BJ (cell line): ENCODE data around the gene ARHGAP24. TPM values are rescaled to one million over a fixed set of nuclear protein-coding genes. Genes with fewer than 3 reads are reported as not detected.

ENCODE experiments used
- CTCF ChIA-PET: fragments of 350-600 bp; formaldehyde crosslinking; extraction: SDS; loops from one replicate; lab custom pipeline; 2021; ENCODE audit warnings: antibody characterized with exemption, inconsistent platforms; lab: Yijun Ruan, JAX
- POLR2A ChIA-PET: fragments of 300-600 bp; sonication (Branson Sonifier 250); formaldehyde crosslinking; extraction: SDS; loops from one replicate; lab custom pipeline; 2021; ENCODE audit warnings: antibody characterized with exemption; lab: Charles Lee
- DNase-seq: peaks from one replicate; pipeline ENCODE4 v3.0.0-alpha.2; 2011; ENCODE audit warnings: low read depth
- H3K27me3 ChIP-seq: 2 replicates; pipeline ENCODE4 v1.6.0; 2011; ENCODE audit warnings: low read length; ENCODE audit not compliant: control insufficient read depth, insufficient read depth
- H3K36me3 ChIP-seq: 2 replicates; pipeline ENCODE4 v1.5.1; 2011; ENCODE audit warnings: low read length; ENCODE audit not compliant: control insufficient read depth, insufficient read depth
- H3K4me3 ChIP-seq: 2 replicates; pipeline ENCODE4 v1.5.1; 2011; ENCODE audit warnings: low read depth, mild to moderate bottlenecking, control low read depth, low read length
- polyA plus RNA-seq: library from polyadenylated mRNA; depleted of rRNA; stranded (reverse); fragments of >200 nt; gene quantifications from 2 replicates; pipeline ENCODE4 v1.2.3, GENCODE V29; 2011
- TF ChIP-seq, protein P1 (sequence below): IDR thresholded peaks from 2 replicates; pipeline ENCODE4 v1.5.1; 2011; ENCODE audit warnings: low read depth, mild to moderate bottlenecking, control low read depth, inconsistent platforms, low read length, moderate library complexity; ENCODE audit not compliant: insufficient read depth

Gene ARHGAP24
- polyA plus RNA-seq, 1 experiment = 17.7 TPM

- TF ChIP-seq, protein P1, sequence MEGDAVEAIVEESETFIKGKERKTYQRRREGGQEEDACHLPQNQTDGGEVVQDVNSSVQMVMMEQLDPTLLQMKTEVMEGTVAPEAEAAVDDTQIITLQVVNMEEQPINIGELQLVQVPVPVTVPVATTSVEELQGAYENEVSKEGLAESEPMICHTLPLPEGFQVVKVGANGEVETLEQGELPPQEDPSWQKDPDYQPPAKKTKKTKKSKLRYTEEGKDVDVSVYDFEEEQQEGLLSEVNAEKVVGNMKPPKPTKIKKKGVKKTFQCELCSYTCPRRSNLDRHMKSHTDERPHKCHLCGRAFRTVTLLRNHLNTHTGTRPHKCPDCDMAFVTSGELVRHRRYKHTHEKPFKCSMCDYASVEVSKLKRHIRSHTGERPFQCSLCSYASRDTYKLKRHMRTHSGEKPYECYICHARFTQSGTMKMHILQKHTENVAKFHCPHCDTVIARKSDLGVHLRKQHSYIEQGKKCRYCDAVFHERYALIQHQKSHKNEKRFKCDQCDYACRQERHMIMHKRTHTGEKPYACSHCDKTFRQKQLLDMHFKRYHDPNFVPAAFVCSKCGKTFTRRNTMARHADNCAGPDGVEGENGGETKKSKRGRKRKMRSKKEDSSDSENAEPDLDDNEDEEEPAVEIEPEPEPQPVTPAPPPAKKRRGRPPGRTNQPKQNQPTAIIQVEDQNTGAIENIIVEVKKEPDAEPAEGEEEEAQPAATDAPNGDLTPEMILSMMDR = no peak
- H3K36me3 ChIP-seq = no peaks in the 10 kb centered on the region
- no peaks in the 10 kb centered on the region; the same call in 1 of the 2 replicates for H3K27me3 ChIP-seq
- ChIA-PET POLR2A (interaction anchor here (0.6 kb wide), 2 partner anchors 216 to 786 kb away, joined by 5 read pairs; no protein-coding TSS in a partner anchor), CTCF (interaction anchor here (0.5 to 2.3 kb wide), 8 partner anchors 12 to 236 kb away, joined by 3 to 19 read pairs (median 3); no protein-coding TSS in a partner anchor)
- no peak overlapping the region for H3K4me3 ChIP-seq
- no peak for DNase-seq
Measured at GRCh38 chr4:86031927-86032326, 557.0 kb downstream of the ARHGAP24 start.

- CTCF ChIA-PET = interaction anchor here (0.9 to 2.3 kb wide), 8 partner anchors 12 to 270 kb away, joined by 3 to 19 read pairs (median 3); no protein-coding TSS in a partner anchor
- H3K27me3 ChIP-seq = no peaks in the 10 kb centered on the region; the same call in 1 of the 2 replicates
- H3K36me3 ChIP-seq = no peaks in the 10 kb centered on the region
- TF ChIP-seq, protein P1 = no peak
- POLR2A ChIA-PET = no interaction called here
- peak; percentile 94 for DNase-seq
- H3K4me3 ChIP-seq = no peak overlapping the region
Measured at GRCh38 chr4:86032476-86033022, 557.6 kb downstream of the ARHGAP24 start.

GRCh38 chr4:86033171-86033570 is 558.2 kb downstream of the ARHGAP24 start:
- no peaks in the 10 kb centered on the region; the same call in 1 of the 2 replicates for H3K27me3 ChIP-seq
- ChIA-PET POLR2A (no interaction called here), CTCF (interaction anchor here (0.9 to 2.3 kb wide), 7 partner anchors 11 to 270 kb away, joined by 3 to 19 read pairs (median 3); no protein-coding TSS in a partner anchor)
- TF ChIP-seq, protein P1 = no peak
- DNase-seq = no peak
- no peaks in the 10 kb centered on the region for H3K36me3 ChIP-seq
- no peak overlapping the region for H3K4me3 ChIP-seq

DNA sequence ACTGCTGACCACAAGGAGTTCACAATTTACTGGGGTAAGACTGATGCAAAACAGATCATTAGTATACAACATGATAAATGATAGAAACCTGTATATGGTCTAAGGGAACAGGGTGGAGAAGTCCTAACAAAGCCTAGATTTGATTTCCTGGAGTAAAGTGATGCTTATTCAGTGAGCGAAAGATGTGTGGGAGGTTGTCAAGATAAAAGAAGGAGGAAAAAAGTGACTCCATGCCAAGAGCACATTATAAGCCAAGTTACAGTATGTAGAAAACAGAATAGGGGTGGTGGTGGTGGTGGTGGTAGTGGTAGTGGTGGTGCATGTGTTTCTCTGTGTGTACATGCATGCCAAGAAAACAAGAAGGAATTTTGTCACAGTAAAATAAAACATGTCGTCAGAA is 559.7 kb downstream of the ARHGAP24 start:
- no peak for DNase-seq
- no peaks in the 10 kb centered on the region for H3K36me3 ChIP-seq
- POLR2A ChIA-PET = no interaction called here
- H3K4me3 ChIP-seq = no peak overlapping the region
- H3K27me3 ChIP-seq = no peaks in the 10 kb centered on the region; the same call in 1 of the 2 replicates
- TF ChIP-seq, protein P1 = no peak
- CTCF ChIA-PET = no interaction called here

DNA sequence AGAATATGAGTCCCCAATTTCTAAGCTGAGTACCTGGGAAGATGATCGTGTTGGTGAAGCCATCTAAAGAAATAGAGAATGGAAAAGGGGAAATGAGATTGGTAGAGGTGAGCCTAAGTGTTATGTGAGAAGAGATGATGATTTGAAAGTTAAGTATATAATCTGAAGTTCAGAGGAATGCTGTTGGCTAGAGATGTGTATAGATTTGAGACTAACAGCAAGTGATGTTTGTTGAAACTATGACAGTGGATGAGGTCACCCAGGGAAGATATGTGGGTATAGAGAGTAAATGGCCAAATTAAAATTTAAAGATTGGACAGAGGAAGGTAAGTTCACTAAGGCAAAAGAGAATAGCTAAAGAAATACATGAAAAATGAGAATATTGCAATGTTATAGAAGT is 560.7 kb downstream of the ARHGAP24 start:
- CTCF ChIA-PET = interaction anchor here (1.6 kb wide), 1 partner anchor 239 kb away, joined by 7 read pairs; no protein-coding TSS in a partner anchor
- no peaks in the 10 kb centered on the region for H3K36me3 ChIP-seq
- DNase-seq = no peak
- TF ChIP-seq, protein P1 = no peak
- no peak overlapping the region for H3K4me3 ChIP-seq
- POLR2A ChIA-PET = interaction anchor here (0.6 kb wide), 1 partner anchor 292 kb away, joined by 11 read pairs; no protein-coding TSS in a partner anchor
- H3K27me3 ChIP-seq = no peaks in the 10 kb centered on the region
